Esophagus muscularis mucosa (tissue), 3 donors: ENCODE data around the gene POTEJ.
"Not testable (repeated sequence)": the region's sequence is repeated elsewhere in the genome, so short reads cannot be mapped to it uniquely, and the experiment has no call there.

Experiments
- POLR2A ChIP-seq: fragments of 450-650 bp; IDR thresholded peaks from one replicate; pipeline ENCODE4 v1.6.1; 2017; ENCODE audit warnings: antibody characterized with exemption, moderate library complexity, mild to moderate bottlenecking, low read depth
- TF ChIP-seq, protein P1 (sequence below), 3 experiments: fragments of 200-600 bp in 2 of 3; fragments of 450-650 bp in 1 of 3; sonication (generic) in 2 of 3; IDR thresholded peaks; one replicate each; pipeline ENCODE4 v1.5.1; 2017 to 2019; ENCODE audit warnings: antibody characterized with exemption in 3 of 3, mild to moderate bottlenecking in 2 of 3, moderate library complexity in 1 of 3

DNA sequence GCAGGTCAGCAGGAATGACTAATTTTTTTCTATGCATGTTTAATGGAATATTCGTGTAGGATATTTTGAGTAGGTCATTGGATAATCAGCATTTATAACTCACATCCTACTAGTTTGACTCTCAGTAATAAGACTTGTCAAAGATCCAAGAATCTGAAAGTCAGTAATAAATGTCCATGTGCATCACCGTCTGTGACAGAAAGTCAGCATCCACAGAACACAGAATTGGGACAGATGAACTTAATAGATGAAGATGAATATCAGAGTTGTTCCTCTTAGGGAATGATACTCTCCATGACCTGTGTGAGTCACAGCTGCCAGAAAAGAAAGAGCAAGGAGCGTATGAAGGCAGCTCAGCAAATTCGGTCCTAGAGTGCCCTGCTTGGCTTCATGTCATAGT lies 30.4 kb downstream of the POTEJ start:
- not testable (repeated sequence) for TF ChIP-seq POLR2A
- TF ChIP-seq, protein P1, sequence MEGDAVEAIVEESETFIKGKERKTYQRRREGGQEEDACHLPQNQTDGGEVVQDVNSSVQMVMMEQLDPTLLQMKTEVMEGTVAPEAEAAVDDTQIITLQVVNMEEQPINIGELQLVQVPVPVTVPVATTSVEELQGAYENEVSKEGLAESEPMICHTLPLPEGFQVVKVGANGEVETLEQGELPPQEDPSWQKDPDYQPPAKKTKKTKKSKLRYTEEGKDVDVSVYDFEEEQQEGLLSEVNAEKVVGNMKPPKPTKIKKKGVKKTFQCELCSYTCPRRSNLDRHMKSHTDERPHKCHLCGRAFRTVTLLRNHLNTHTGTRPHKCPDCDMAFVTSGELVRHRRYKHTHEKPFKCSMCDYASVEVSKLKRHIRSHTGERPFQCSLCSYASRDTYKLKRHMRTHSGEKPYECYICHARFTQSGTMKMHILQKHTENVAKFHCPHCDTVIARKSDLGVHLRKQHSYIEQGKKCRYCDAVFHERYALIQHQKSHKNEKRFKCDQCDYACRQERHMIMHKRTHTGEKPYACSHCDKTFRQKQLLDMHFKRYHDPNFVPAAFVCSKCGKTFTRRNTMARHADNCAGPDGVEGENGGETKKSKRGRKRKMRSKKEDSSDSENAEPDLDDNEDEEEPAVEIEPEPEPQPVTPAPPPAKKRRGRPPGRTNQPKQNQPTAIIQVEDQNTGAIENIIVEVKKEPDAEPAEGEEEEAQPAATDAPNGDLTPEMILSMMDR (IDR thresholded peaks at IDR 0.05), result not testable (repeated sequence)
